ENCODE data around the gene HIF1AN. TPM values are rescaled to one million over a fixed set of nuclear protein-coding genes. Genes with fewer than 3 reads are reported as not detected.

The HIF1AN gene
- total and polyA plus RNA-seq, 2 of the 8 experiments (the other 6 are each of a cell fraction or from before 2014, with no cell fraction given) = 10.9 to 62.8 TPM

DNA sequence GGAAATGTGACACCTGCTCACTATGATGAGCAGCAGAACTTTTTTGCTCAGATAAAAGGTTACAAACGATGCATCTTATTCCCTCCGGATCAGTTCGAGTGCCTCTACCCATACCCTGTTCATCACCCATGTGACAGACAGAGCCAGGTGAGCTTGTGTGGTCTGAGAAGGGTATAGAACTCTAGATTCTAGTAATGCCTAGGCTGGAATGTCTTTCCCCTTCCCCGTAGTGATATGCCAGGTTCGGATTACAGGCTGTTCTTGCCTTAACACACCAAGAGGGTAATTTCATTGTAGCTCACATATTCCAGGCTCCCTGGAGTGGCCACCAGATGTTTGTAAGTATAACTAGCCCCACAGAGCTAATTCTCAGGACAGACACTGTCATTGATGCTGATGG lies 9.2 kb downstream of the HIF1AN start (continued):
- TF ChIP-seq, protein P1, sequence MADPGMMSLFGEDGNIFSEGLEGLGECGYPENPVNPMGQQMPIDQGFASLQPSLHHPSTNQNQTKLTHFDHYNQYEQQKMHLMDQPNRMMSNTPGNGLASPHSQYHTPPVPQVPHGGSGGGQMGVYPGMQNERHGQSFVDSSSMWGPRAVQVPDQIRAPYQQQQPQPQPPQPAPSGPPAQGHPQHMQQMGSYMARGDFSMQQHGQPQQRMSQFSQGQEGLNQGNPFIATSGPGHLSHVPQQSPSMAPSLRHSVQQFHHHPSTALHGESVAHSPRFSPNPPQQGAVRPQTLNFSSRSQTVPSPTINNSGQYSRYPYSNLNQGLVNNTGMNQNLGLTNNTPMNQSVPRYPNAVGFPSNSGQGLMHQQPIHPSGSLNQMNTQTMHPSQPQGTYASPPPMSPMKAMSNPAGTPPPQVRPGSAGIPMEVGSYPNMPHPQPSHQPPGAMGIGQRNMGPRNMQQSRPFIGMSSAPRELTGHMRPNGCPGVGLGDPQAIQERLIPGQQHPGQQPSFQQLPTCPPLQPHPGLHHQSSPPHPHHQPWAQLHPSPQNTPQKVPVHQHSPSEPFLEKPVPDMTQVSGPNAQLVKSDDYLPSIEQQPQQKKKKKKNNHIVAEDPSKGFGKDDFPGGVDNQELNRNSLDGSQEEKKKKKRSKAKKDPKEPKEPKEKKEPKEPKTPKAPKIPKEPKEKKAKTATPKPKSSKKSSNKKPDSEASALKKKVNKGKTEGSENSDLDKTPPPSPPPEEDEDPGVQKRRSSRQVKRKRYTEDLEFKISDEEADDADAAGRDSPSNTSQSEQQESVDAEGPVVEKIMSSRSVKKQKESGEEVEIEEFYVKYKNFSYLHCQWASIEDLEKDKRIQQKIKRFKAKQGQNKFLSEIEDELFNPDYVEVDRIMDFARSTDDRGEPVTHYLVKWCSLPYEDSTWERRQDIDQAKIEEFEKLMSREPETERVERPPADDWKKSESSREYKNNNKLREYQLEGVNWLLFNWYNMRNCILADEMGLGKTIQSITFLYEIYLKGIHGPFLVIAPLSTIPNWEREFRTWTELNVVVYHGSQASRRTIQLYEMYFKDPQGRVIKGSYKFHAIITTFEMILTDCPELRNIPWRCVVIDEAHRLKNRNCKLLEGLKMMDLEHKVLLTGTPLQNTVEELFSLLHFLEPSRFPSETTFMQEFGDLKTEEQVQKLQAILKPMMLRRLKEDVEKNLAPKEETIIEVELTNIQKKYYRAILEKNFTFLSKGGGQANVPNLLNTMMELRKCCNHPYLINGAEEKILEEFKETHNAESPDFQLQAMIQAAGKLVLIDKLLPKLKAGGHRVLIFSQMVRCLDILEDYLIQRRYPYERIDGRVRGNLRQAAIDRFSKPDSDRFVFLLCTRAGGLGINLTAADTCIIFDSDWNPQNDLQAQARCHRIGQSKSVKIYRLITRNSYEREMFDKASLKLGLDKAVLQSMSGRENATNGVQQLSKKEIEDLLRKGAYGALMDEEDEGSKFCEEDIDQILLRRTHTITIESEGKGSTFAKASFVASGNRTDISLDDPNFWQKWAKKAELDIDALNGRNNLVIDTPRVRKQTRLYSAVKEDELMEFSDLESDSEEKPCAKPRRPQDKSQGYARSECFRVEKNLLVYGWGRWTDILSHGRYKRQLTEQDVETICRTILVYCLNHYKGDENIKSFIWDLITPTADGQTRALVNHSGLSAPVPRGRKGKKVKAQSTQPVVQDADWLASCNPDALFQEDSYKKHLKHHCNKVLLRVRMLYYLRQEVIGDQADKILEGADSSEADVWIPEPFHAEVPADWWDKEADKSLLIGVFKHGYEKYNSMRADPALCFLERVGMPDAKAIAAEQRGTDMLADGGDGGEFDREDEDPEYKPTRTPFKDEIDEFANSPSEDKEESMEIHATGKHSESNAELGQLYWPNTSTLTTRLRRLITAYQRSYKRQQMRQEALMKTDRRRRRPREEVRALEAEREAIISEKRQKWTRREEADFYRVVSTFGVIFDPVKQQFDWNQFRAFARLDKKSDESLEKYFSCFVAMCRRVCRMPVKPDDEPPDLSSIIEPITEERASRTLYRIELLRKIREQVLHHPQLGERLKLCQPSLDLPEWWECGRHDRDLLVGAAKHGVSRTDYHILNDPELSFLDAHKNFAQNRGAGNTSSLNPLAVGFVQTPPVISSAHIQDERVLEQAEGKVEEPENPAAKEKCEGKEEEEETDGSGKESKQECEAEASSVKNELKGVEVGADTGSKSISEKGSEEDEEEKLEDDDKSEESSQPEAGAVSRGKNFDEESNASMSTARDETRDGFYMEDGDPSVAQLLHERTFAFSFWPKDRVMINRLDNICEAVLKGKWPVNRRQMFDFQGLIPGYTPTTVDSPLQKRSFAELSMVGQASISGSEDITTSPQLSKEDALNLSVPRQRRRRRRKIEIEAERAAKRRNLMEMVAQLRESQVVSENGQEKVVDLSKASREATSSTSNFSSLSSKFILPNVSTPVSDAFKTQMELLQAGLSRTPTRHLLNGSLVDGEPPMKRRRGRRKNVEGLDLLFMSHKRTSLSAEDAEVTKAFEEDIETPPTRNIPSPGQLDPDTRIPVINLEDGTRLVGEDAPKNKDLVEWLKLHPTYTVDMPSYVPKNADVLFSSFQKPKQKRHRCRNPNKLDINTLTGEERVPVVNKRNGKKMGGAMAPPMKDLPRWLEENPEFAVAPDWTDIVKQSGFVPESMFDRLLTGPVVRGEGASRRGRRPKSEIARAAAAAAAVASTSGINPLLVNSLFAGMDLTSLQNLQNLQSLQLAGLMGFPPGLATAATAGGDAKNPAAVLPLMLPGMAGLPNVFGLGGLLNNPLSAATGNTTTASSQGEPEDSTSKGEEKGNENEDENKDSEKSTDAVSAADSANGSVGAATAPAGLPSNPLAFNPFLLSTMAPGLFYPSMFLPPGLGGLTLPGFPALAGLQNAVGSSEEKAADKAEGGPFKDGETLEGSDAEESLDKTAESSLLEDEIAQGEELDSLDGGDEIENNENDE (IDR thresholded peaks at IDR 0.05; ENCODE audit: insufficient replicate concordance, low read length) = no peak
- TF ChIP-seq SUZ12 (IDR thresholded peaks at IDR 0.05; ENCODE audit: low read length) = no peak
- TF ChIP-seq, protein P2, sequence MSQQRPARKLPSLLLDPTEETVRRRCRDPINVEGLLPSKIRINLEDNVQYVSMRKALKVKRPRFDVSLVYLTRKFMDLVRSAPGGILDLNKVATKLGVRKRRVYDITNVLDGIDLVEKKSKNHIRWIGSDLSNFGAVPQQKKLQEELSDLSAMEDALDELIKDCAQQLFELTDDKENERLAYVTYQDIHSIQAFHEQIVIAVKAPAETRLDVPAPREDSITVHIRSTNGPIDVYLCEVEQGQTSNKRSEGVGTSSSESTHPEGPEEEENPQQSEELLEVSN (IDR thresholded peaks at IDR 0.05) = no peak
- no peak for TF ChIP-seq TCF12 (IDR thresholded peaks at IDR 0.05; ENCODE audit: low read depth, low read length)
- TF ChIP-seq NANOG (IDR thresholded peaks at IDR 0.05; ENCODE audit: insufficient read depth, low read depth, low read length, poor library complexity, severe bottlenecking) = no peak
- TF ChIP-seq, protein P3, sequence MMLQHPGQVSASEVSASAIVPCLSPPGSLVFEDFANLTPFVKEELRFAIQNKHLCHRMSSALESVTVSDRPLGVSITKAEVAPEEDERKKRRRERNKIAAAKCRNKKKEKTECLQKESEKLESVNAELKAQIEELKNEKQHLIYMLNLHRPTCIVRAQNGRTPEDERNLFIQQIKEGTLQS (IDR thresholded peaks at IDR 0.05; ENCODE audit: insufficient read depth, low read depth, low read length) = no peak
- no peak for TF ChIP-seq ZNF274 (IDR thresholded peaks at IDR 0.05; ENCODE audit: borderline replicate concordance, extremely low read depth, low read length)
- no peak for TF ChIP-seq TAF7 (optimal IDR thresholded peaks at IDR 0.05; ENCODE audit: borderline replicate concordance, low read depth, low read length)
- TF ChIP-seq EGR1 (IDR thresholded peaks at IDR 0.05; ENCODE audit: borderline replicate concordance, low read depth, low read length) = no peak
- TF ChIP-seq SIN3A (conservative IDR thresholded peaks at IDR 0.05 in 1 of 2, IDR thresholded peaks at IDR 0.05 in 1 of 2; ENCODE audit: low read depth in 1 of 2, low read length in 2 of 2) = no peak

All from H1 (cell line).